Neural crest cell (in vitro differentiated cells): ENCODE data around the gene UBXN6. TPM values are rescaled to one million over a fixed set of nuclear protein-coding genes. Genes with fewer than 3 reads are reported as not detected.

Experiments used
- DNase-seq: peaks from one replicate; pipeline ENCODE4 v3.0.0; 2021; ENCODE audit warnings: low read depth, mixed read lengths, low spot score
- H3K27ac Mint-ChIP-seq: one replicate; pipeline ENCODE4 v1.8.0; 2021; ENCODE audit warnings: mild to moderate bottlenecking, mixed read lengths; ENCODE audit not compliant: unreplicated experiment
- H3K27me3 Mint-ChIP-seq: 2 replicates; pipeline ENCODE4 v1.8.0; 2021; ENCODE audit warnings: low read depth, mild to moderate bottlenecking, mixed read lengths
- H3K36me3 Mint-ChIP-seq: 2 replicates; pipeline ENCODE4 v1.8.0; 2021; ENCODE audit warnings: low read depth, mild to moderate bottlenecking, mixed read lengths
- H3K4me1 Mint-ChIP-seq: 2 replicates; pipeline ENCODE4 v1.8.0; 2021; ENCODE audit warnings: mixed read lengths
- H3K4me3 Mint-ChIP-seq: one replicate; pipeline ENCODE4 v1.8.0; 2021; ENCODE audit warnings: mild to moderate bottlenecking, mixed read lengths
- H3K9me3 Mint-ChIP-seq: 2 replicates; pipeline ENCODE4 v1.8.0; 2021; ENCODE audit warnings: mixed read lengths
- total RNA-seq: library from RNA; stranded (reverse); gene quantifications from 2 replicates; pipeline ENCODE4 v1.2.1, GENCODE V29; 2021
- TF ChIP-seq, protein P1 (sequence below): fragments of 200-600 bp; sonication (generic); conservative IDR thresholded peaks from 2 replicates; pipeline ENCODE4 v1.5.0; 2021; ENCODE audit warnings: antibody characterized with exemption, mild to moderate bottlenecking

Gene UBXN6
- total RNA-seq, 1 donor from 2014 or later, result 40.9 TPM

DNA sequence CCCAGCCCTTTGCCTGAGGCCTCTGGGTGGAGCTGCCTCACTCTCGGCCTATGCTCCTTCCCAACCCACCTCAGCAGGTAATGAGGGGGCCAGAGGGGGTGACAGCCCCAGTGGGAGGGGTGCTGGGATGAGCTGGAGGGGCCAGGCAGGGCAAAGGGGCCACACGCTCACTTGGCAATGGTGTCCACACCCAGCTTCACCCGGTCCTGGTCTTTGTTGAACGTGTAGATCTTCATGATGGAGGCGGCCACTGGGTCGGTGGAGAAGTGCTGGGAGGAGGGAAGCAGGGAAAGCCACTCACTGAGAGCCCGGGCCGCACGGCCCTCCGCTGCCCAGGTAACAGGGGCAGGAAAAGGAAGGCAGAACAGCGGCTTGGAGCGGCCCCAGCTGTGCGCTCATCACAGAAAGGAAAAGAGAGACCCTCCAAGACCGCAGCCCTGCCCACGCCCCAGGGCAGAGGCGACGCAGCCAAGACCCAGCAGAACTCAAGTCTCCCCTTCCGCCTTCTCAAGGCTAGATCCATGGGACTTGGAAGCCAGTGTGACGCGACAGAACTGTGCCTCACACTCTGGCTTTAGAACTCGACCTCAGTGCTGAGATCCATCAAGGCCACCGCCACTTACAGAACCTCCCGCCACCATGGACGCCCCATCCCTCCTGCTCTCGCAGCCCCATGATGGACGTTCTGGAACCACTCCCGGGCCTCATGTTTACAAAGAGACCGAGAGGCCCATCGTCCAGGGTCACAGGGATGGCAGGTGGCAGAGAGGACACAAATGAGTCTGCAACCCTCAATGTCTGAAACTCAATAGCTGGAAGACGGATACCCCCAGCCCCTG is 9.2 kb downstream of the UBXN6 start:
- TF ChIP-seq, protein P1, sequence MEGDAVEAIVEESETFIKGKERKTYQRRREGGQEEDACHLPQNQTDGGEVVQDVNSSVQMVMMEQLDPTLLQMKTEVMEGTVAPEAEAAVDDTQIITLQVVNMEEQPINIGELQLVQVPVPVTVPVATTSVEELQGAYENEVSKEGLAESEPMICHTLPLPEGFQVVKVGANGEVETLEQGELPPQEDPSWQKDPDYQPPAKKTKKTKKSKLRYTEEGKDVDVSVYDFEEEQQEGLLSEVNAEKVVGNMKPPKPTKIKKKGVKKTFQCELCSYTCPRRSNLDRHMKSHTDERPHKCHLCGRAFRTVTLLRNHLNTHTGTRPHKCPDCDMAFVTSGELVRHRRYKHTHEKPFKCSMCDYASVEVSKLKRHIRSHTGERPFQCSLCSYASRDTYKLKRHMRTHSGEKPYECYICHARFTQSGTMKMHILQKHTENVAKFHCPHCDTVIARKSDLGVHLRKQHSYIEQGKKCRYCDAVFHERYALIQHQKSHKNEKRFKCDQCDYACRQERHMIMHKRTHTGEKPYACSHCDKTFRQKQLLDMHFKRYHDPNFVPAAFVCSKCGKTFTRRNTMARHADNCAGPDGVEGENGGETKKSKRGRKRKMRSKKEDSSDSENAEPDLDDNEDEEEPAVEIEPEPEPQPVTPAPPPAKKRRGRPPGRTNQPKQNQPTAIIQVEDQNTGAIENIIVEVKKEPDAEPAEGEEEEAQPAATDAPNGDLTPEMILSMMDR, result no peak
- no peak for DNase-seq
- no peaks in the 10 kb centered on the region for H3K4me1 Mint-ChIP-seq
- no peaks in the 10 kb centered on the region for H3K9me3 Mint-ChIP-seq
- peaks cover 2% of the 10 kb centered on the region for H3K36me3 Mint-ChIP-seq
- H3K27me3 Mint-ChIP-seq, result peaks cover 2% of the 10 kb centered on the region
- no peak overlapping the region for H3K27ac Mint-ChIP-seq
- H3K4me3 Mint-ChIP-seq, result peak overlapping the region; percentile 31

GRCh38 chr19:4447327-4448146 is 10.1 kb downstream of the UBXN6 start:
- Mint-ChIP-seq H3K27ac (no peak overlapping the region), H3K36me3 (peaks cover 5% of the 10 kb centered on the region), H3K9me3 (no peaks in the 10 kb centered on the region), H3K27me3 (peaks cover 2% of the 10 kb centered on the region), H3K4me3 (no peak overlapping the region), H3K4me1 (no peaks in the 10 kb centered on the region)
- no peak for DNase-seq
- TF ChIP-seq, protein P1, result no peak

GRCh38 chr19:4446704-4447200 is 10.8 kb downstream of the UBXN6 start:
- Mint-ChIP-seq H3K4me3 (no peak overlapping the region), H3K27me3 (peaks cover 7% of the 10 kb centered on the region), H3K27ac (no peak overlapping the region)

GRCh38 chr19:4445963-4446703 is 11.5 kb downstream of the UBXN6 start:
- no peak for DNase-seq
- Mint-ChIP-seq H3K27me3 (peaks cover 7% of the 10 kb centered on the region), H3K36me3 (peaks cover 5% of the 10 kb centered on the region), H3K27ac (no peak overlapping the region), H3K9me3 (no peaks in the 10 kb centered on the region), H3K4me1 (no peaks in the 10 kb centered on the region), H3K4me3 (no peak overlapping the region)
- TF ChIP-seq, protein P1, result no peak

More at GRCh38 chr19:4446704-4447200, 10.8 kb downstream of the UBXN6 start:
- Mint-ChIP-seq H3K36me3 (peaks cover 5% of the 10 kb centered on the region), H3K4me1 (no peaks in the 10 kb centered on the region), H3K9me3 (no peaks in the 10 kb centered on the region)
- DNase-seq, result no peak
- TF ChIP-seq, protein P1, result no peak
